DND-41 (cell line): ENCODE data around the gene MYH6.

Source experiments
- ATAC-seq: fragments of 200-7000 bp; cut with Tn5 transposase; 3 replicates; pipeline ENCODE4 v1.9.1; 2021; ENCODE audit warnings: low read depth; ENCODE audit not compliant: insufficient read depth
- DNase-seq: peaks from one replicate; pipeline ENCODE4 v3.0.0-alpha.2; 2020
- H2AFZ ChIP-seq: 2 replicates; pipeline ENCODE4 v1.6.0; 2012; ENCODE audit warnings: low read depth, low read length
- H3K27ac ChIP-seq: 2 replicates; pipeline ENCODE4 v1.5.1; 2012; ENCODE audit warnings: low read length, inconsistent platforms
- H3K27me3 ChIP-seq: fragments of 200-600 bp; sonication (generic); 2 replicates; pipeline ENCODE4 v1.6.0; 2012; ENCODE audit warnings: low read length, mild to moderate bottlenecking, inconsistent platforms; ENCODE audit not compliant: insufficient read depth, poor library complexity
- H3K36me3 ChIP-seq: 2 replicates; pipeline ENCODE4 v1.5.1; 2012; ENCODE audit warnings: low read length, inconsistent platforms; ENCODE audit not compliant: insufficient read depth
- H3K4me1 ChIP-seq: 2 replicates; pipeline ENCODE4 v1.5.1; 2012; ENCODE audit warnings: mild to moderate bottlenecking, low read length; ENCODE audit not compliant: insufficient read depth
- H3K4me2 ChIP-seq: 2 replicates; pipeline ENCODE4 v1.6.0; 2012; ENCODE audit warnings: mild to moderate bottlenecking, moderate library complexity, low read length, inconsistent platforms; ENCODE audit not compliant: insufficient read depth
- H3K4me3 ChIP-seq, 2 experiments: fragments of 200-600 bp in 1 of 2; shearing (Covaris generic) in 1 of 2; 2 replicates each; pipeline ENCODE4 v1.5.1; 2012 to 2016; ENCODE audit warnings: inconsistent platforms in 2 of 2, low read length in 2 of 2, mild to moderate bottlenecking in 2 of 2, low read depth in 1 of 2, moderate library complexity in 1 of 2
- H3K79me2 ChIP-seq: 2 replicates; pipeline ENCODE4 v1.6.0; 2012; ENCODE audit warnings: low read length, inconsistent platforms; ENCODE audit not compliant: insufficient read depth
- H3K9ac ChIP-seq: 2 replicates; pipeline ENCODE4 v1.6.0; 2012; ENCODE audit warnings: low read depth, mild to moderate bottlenecking, inconsistent platforms, low read length, moderate library complexity
- H3K9me3 ChIP-seq: 2 replicates; pipeline ENCODE4 v1.5.1; 2012; ENCODE audit warnings: low read length, moderate library complexity, mild to moderate bottlenecking, inconsistent platforms; ENCODE audit not compliant: insufficient read depth, severe bottlenecking
- H4K20me1 ChIP-seq: 2 replicates; pipeline ENCODE4 v1.6.0; 2012; ENCODE audit warnings: low read length; ENCODE audit not compliant: insufficient read depth
- EZH2 ChIP-seq: IDR thresholded peaks from 3 replicates; pipeline ENCODE4 v1.6.1; 2012; ENCODE audit warnings: borderline replicate concordance, low read depth, mild to moderate bottlenecking, moderate library complexity, low read length, inconsistent platforms; ENCODE audit not compliant: severe bottlenecking
- TF ChIP-seq, protein P1 (sequence below): IDR thresholded peaks from 2 replicates; pipeline ENCODE4 v1.5.1; 2012; ENCODE audit warnings: borderline replicate concordance, low read length, moderate library complexity, mild to moderate bottlenecking; ENCODE audit not compliant: poor library complexity, severe bottlenecking; ENCODE audit errors: extremely low read depth

Gene MYH6

GRCh38 chr14:23377573-23378563, 30.2 kb downstream of the MYH6 start:
- H3K27ac ChIP-seq, result no peak overlapping the region
- peaks cover 3% of the 10 kb centered on the region; the same call in 1 of the 2 replicates for H4K20me1 ChIP-seq
- ATAC-seq, result no peak
- no peak overlapping the region for H3K4me3 ChIP-seq
- H3K4me2 ChIP-seq, result no peak overlapping the region
- no peak for TF ChIP-seq EZH2
- TF ChIP-seq, protein P1, sequence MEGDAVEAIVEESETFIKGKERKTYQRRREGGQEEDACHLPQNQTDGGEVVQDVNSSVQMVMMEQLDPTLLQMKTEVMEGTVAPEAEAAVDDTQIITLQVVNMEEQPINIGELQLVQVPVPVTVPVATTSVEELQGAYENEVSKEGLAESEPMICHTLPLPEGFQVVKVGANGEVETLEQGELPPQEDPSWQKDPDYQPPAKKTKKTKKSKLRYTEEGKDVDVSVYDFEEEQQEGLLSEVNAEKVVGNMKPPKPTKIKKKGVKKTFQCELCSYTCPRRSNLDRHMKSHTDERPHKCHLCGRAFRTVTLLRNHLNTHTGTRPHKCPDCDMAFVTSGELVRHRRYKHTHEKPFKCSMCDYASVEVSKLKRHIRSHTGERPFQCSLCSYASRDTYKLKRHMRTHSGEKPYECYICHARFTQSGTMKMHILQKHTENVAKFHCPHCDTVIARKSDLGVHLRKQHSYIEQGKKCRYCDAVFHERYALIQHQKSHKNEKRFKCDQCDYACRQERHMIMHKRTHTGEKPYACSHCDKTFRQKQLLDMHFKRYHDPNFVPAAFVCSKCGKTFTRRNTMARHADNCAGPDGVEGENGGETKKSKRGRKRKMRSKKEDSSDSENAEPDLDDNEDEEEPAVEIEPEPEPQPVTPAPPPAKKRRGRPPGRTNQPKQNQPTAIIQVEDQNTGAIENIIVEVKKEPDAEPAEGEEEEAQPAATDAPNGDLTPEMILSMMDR, result no peak
- H3K27me3 ChIP-seq, result peaks cover 34% of the 10 kb centered on the region
- no peaks in the 10 kb centered on the region for H3K79me2 ChIP-seq
- H2AFZ ChIP-seq, result no peak overlapping the region
- no peaks in the 10 kb centered on the region for H3K9me3 ChIP-seq
- DNase-seq, result no peak
- no peaks in the 10 kb centered on the region for H3K4me1 ChIP-seq
- no peaks in the 10 kb centered on the region for H3K36me3 ChIP-seq
- H3K9ac ChIP-seq, result no peak overlapping the region

GRCh38 chr14:23377198-23377550, 30.9 kb downstream of the MYH6 start:
- no peak overlapping the region for H3K9ac ChIP-seq
- H3K36me3 ChIP-seq, result no peaks in the 10 kb centered on the region
- DNase-seq (no peak), ATAC-seq (no peak)
- no peaks in the 10 kb centered on the region; the same call in 1 of the 2 replicates for H4K20me1 ChIP-seq
- no peak overlapping the region for H3K4me3 ChIP-seq
- H3K4me2 ChIP-seq, result no peak overlapping the region
- H3K27me3 ChIP-seq, result peaks cover 29% of the 10 kb centered on the region
- H3K27ac ChIP-seq, result no peak overlapping the region
- H2AFZ ChIP-seq, result no peak overlapping the region
- no peaks in the 10 kb centered on the region for H3K9me3 ChIP-seq
- TF ChIP-seq EZH2, result no peak
- H3K79me2 ChIP-seq, result no peaks in the 10 kb centered on the region
- H3K4me1 ChIP-seq, result no peaks in the 10 kb centered on the region

DNA sequence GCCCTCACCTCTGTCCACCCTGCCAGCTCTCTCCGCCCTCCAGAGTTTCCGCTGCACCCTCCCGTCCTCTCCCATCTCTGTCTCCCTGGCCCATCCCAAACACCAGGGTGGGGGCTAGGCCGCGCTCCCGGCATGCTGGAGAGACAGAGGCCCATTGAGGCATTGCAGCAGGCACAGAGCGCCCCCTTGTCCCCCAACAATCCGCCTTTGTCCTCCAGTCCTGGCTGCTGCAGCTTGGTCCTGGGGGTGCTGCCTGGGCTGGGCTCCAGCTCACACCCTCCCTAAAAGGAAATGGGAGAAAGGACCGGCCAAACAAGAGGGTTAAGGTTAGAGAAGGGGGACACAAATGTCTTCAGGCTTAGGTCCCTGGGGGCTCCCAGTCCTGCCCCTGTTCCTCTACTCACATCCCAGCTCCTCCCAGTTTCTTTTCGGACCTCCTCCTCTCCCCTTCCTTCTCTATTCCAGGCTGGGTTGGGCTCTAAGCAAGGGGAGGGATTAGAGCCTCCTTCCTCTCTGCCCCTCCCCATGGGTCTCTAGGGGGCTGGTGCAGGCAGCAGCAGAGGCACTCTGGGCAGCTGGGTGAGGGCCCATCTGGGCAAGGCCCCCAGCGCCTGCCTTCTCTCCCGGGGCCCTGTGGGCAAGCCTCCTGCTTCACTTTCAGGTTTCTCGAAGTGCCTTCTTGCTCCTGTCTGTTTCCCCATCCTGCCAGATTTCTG, 31.4 kb downstream of the MYH6 start, which contains the start of gene CMTM5:
Gene CMTM5, plus strand, starts transcription at position 565 of the 716 bp plus-strand sequence. CDS start 206 bp downstream, outside the sequence.
- no peak within 1 kb of the TSS for H3K4me3 ChIP-seq
- DNase-seq, result no peak
- H3K9me3 ChIP-seq, result no peaks in the 10 kb centered on the region
- no peak within 1 kb of the TSS for H3K27ac ChIP-seq
- TF ChIP-seq, protein P1, result no peak
- TF ChIP-seq EZH2, result no peak
- no peak within 1 kb of the TSS for H3K4me2 ChIP-seq
- no peak for ATAC-seq
- no peaks in the 10 kb centered on the region for H3K36me3 ChIP-seq
- H2AFZ ChIP-seq, result no peak within 1 kb of the TSS
- no peaks in the 10 kb centered on the region for H3K4me1 ChIP-seq
- no peaks in the 10 kb centered on the region for H3K79me2 ChIP-seq
- no peaks in the 10 kb centered on the region; the same call in 1 of the 2 replicates for H4K20me1 ChIP-seq
- H3K27me3 ChIP-seq, result peaks cover 28% of the 10 kb centered on the region
- no peak within 1 kb of the TSS for H3K9ac ChIP-seq
